HG03565 (cell line): ENCODE data around the gene RRBP1.

ENCODE experiments used
- ATAC-seq: cut with Tn5 transposase; IDR thresholded peaks from one replicate; pipeline ENCODE4 v1.9.1; 2021; ENCODE audit warnings: mild to moderate bottlenecking, moderate library complexity; ENCODE audit not compliant: unreplicated experiment

Gene RRBP1

GRCh38 chr20:17638835-17639407 lies 43.1 kb downstream of the RRBP1 start:
- ATAC-seq, result no peak

DNA sequence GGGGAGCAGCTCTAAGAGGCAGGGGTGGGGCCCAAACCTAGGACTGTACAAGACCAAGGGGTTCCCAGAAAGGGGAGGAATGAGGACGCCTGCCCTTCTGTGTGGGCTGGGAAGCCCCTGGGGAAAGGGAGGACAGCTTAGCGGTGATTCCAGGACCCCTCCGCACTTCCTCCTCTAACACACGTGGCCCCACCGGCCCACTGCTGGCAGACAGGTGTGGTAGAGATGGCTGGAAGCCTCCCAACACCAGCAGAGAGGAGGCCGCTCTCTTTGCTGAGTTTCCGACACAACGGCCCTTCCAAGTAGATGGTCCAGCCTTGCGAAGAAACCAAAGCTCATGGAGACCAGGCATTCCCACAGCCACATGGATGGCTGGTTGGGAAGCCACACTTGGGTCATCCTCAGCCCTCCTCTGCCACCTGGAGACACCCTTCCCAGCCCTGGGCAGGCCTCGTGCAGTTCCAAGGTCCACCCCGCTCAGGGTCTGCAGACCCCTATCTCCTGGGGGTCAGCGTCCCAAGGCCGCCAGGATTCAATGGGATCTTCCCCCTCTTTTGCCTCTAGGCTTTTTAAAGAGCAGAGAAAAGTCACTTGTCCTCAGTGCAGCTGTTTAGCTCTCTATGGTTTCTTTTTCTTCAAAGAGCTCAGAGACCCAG lies 43.9 kb downstream of the RRBP1 start:
- ATAC-seq, result no peak

DNA sequence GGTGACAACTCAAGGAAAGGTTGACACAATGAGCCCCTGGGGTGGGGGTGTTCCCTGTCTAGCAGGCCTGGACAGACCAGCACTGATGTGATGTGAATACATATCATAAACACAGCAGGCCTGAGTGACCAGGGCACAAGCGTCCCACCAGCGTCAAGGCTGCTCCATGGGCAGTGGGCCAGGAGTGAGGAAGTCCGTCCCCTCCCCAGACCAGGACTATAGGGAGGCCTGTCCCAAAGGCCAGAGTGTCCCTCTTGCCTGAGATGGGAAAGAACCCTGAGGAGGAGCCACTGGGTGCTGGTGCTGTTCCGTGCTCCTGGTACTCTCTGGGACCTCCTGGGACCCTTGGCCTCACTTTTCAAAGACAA lies 44.6 kb downstream of the RRBP1 start:
- no peak for ATAC-seq

DNA sequence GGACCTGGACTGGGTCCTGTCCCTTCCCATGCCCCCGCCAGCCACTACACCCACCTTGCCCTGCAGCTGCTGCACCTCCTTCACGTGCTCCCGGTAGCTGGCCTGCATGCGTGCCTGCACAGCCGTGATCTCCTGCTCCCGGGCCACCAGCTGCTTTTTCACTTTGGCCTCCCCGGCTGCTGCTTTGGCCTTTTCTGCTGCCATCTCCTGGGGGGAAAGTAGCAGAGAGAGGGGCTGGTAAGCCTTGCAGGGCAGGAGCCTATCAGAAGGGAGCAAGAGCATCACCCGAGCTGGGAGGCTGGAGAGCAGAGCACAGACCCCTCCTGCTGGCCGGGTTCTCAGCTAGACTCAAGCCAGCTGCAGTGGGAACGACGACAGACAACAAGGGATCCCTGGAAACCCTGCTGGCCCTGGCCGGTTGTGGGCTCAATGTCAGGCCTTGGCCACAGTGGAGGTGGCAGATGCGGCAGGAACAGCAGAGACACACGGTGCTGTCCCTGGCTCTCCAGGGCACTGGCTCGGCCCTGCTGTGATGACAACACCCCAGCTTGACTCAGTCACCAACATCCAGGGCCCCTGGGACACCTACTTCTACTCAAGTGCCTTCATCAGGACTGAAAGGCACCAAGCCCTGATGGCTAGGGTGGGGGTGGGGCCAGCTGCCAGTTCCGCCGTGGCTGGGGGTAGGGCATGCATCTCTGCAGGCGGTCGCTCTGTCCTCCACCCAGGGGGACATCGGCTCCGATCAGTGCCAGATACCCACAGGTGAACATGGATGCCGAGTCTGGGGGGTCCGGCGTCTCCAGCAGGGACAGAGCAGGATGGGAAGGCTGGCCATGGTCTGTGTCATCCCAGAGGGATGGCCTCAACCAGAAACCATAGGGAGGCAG lies 45.3 kb downstream of the RRBP1 start:
- ATAC-seq, result no peak

- no peak for ATAC-seq
These were observed 46.5 kb downstream of the RRBP1 start for GRCh38 chr20:17635332-17636244.

DNA sequence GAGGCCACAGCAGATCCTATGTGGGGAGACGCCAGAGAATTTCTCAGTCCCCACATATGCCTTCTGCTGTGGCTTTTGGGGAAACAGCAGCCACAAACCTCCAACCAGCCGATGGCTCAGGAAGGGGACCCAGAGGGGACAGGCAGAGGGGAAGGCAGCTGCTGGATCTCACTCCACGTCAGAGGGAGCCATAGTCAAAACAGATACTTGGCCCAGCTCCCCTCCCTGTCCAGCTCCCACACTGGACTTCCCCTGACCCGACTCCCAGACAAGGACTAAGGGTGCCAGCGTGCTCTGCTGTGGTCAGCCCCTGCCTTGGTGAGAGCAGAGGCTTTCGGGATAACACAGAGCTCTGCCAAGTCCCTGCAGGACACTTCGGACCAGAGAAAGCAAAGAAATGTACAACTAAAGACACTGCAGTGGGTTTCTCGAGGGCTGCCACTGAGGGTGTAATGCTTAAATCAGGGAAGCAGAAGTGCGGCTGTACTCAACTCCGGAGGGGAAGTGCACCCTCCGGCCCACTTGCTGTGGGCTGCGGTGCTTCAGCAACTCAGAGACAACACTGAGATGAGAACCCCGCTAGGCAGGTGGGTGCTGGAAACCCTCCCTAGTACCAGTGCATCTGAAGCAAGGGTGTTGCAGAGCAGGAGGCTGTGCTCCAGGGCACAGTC lies 47.2 kb downstream of the RRBP1 start:
- ATAC-seq, result no peak

DNA sequence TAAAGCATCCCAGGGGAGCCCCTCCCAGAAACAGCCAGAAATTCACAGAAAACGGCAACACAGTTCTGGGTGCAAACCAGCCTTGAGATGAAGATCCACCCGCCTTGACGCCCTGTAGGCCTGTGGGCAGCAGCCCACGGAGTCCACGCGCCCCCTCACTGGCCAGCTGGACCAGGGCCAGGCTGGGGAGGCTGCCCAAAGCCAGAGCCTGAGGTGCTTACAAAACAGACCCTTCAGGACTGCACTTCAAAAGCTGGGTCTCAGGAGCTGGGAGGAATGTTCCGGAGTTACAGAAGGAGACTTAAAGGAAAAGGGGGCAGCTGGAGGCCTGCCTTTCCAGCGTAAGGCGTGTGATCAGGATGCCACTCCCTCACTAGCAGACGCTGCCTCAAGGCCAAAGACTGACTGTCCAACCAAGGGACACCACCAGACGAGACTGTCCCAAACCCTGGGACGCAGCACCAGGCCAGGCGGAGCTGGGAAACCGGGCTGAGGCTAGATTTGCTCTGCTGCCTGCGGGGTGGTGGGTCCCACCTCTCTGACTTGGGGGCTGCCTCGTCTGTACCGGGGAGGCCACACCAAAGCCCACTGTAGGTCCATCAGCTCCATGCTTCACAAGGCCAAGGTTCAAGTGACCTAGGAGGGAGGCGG lies 48.1 kb downstream of the RRBP1 start:
- no peak for ATAC-seq

- no peak for ATAC-seq
These were observed 48.7 kb downstream of the RRBP1 start for GRCh38 chr20:17633221-17633849.

DNA sequence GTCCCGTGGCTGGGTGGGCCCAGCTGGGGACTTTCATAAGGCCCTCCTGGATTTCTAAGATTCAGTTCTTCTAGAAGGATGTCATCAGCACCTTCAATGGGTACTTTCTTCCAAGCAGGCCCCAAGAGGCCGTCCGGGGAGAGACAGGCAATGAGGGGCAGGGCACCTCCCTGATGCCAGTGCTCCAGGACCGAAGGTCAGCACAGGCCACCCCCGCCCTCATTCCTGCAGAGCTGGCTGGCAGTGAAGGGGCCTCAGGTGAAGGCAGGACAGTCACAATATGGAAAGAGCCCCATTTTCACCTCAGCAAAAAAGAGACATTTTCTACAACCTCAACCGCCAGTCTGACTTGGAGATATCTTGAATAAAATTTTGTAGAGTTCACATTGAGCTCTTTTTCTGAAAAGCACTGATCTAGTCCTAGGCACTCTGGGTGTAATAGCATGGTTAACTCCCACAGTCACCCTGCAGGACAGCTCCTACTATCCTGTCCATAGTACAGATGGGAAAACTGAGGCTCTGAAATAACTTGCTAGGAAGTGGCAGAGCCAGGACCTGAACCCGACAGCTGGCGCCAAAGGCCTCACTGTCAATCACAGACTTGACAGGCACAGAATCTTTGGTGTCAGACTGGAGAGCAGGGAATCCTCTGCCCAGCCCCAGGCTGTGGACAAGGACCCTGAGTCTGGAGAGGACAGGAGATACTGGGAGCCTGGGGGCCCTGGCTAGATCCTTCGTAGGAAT lies 50.3 kb downstream of the RRBP1 start:
- no peak for ATAC-seq

DNA sequence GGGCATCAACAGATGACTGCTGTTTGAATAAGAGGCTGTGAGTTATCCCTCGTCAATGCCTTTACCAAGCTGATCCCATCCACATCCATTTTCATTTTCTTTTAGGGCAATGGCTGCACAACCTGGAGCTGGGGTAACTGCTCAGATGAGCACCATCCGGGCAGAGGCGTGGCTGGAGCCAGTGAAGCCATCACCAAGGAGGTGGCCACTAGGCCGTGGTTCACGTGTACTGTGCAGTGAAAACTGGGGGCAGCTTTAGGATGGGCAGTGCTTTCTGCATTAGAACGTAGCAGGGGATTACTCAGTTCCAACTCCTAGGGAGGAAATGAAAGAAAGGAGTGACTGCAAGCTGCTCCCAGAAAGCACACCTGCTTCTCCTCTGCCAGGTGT lies 51.2 kb downstream of the RRBP1 start:
- ATAC-seq, result no peak

GRCh38 chr20:17630151-17630805 lies 51.8 kb downstream of the RRBP1 start:
- ATAC-seq, result no peak

DNA sequence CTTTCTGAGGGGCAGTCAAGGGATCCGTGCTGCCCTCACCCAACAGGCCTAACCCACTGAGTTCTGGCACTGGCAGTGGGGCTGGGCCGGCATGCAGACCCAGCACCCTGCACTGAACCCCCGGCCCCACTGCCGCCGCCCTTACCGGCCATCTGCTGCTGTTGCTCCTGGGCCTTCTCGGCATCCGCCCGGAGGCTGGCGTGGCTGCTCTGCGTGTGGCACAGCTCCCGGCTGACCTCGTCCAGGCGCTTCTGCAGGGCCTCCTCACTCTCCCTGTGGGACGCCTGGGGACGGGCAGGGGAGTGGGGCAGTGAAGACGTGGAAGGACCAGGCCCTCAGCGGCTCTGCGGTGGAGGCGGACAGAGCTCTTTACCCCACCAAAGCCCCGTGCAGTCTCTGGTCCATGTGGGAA lies 52.4 kb downstream of the RRBP1 start:
- ATAC-seq, result no peak

DNA sequence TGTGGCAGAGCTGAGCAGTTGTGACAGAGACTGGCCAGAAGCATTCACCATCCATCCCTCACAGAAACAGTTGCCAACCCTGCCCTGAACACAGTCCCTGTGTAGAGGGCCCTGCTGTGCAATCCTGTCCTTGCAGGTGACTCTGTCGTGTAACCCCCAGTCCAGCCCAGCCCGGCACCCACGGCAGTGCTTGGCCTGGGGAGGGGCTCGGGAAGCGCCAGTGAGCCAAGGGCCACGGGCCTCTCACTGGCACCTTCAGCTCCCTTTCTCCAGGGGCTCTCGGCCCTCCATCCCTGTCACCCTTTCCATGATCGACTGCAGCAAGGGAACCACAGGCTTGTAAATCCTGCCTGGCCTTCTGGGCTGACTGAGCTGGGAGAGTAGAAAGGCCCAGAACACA lies 53.0 kb downstream of the RRBP1 start:
- ATAC-seq, result no peak

GRCh38 chr20:17628101-17628841 lies 53.8 kb downstream of the RRBP1 start:
- ATAC-seq, result no peak

DNA sequence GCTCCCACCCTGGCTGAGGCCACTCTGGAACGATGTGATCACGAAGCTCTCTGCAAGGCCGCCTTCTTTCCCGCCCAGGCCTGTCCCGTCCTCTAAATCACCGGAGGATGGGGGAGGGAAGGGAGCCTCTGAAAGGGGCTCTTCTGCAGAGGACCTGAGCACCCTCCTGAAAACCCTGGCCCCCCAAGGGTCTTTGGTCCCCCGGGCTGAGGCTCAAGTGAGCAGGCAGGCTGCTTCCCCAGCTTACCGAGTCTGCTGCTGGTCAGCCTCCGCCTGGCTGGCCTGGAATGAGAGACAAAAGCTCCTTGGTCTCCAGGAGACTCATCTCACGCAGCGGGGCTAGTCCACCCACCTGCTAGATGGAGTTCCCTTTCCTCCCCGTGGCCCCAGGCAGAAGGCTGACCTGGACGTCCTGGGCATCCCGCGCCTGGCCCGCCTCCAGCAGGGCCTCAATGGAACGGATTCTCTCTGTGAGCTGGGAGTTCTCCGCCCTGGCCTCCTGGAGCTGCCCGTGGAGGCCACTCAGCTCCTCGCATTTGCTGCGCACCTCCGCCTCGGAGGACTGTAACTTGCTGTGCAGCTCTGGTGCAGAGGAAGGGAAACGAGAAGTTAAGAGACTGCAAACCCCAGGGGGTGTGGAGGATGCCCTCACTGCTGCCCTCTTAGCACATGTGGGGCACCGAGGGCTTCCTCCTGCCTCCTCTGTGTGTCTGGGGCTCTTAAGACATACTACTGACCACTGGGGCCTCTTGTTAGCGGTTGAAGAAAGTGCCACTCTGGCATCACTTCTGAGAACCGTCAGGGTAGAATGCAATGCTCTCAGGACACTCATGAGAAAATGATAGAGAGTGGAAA lies 54.7 kb downstream of the RRBP1 start:
- ATAC-seq, result no peak

- ATAC-seq, result no peak
These were observed 55.6 kb downstream of the RRBP1 start for GRCh38 chr20:17626217-17627007.
